Activated CD4-positive, alpha-beta T cell treated with anti-CD3 and anti-CD28 coated beads for 36 hours (primary cell): ENCODE data around the gene CCDC174. TPM values are rescaled to one million over a fixed set of nuclear protein-coding genes. Genes with fewer than 3 reads are reported as not detected.

Experiments used
- ATAC-seq: fragments of 200-7000 bp; cut with Tn5 transposase; one replicate; pipeline ENCODE4 v1.10.0; 2021; ENCODE audit warnings: mild to moderate bottlenecking, moderate library complexity
- CTCF ChIA-PET: fragments of 350-600 bp; sonication (Branson Sonifier 250); formaldehyde crosslinking; loops from one replicate; lab custom pipeline; 2021; ENCODE audit warnings: antibody characterized with exemption; lab: Charles Lee
- POLR2A ChIA-PET: fragments of 350-600 bp; sonication (Branson Sonifier 250); formaldehyde crosslinking; loops from one replicate; lab custom pipeline; 2021; ENCODE audit warnings: antibody characterized with exemption, inconsistent platforms; lab: Charles Lee
- DNase-seq: peaks from one replicate; pipeline ENCODE4 v3.0.0-alpha.2; 2020
- H3K27ac Mint-ChIP-seq: one replicate; pipeline ENCODE4 v1.8.0; 2021; ENCODE audit warnings: mixed read lengths
- H3K27me3 Mint-ChIP-seq: one replicate; pipeline ENCODE4 v1.8.0; 2021; ENCODE audit warnings: mixed read lengths
- H3K36me3 Mint-ChIP-seq: one replicate; pipeline ENCODE4 v1.8.0; 2021; ENCODE audit warnings: low read depth, mixed read lengths
- H3K4me1 Mint-ChIP-seq: one replicate; pipeline ENCODE4 v1.8.0; 2021; ENCODE audit warnings: mixed read lengths
- H3K4me3 Mint-ChIP-seq: one replicate; pipeline ENCODE4 v1.8.0; 2021; ENCODE audit warnings: mild to moderate bottlenecking, moderate library complexity, mixed read lengths
- H3K9me3 Mint-ChIP-seq: one replicate; pipeline ENCODE4 v1.8.0; 2021; ENCODE audit warnings: low read depth, mixed read lengths
- intact Hi-C, 2 experiments: fragments of 100-400 bp; cut with DNase I in 1 of 2; cut with micrococcal nuclease in 1 of 2; formaldehyde crosslinking; loops; one replicate each; pipeline versions ENCODE4 v1.14.2 to v1.15.1; 2022 to 2024; cut with DNase I, micrococcal nuclease
- total RNA-seq, 2 experiments: library from RNA; stranded (reverse); gene quantifications; one replicate each; pipeline ENCODE4 v1.2.3, GENCODE V29; 2021

The CCDC174 gene
- total RNA-seq, 2 experiments from 2014 or later, result 16.2 to 18.2 TPM

DNA sequence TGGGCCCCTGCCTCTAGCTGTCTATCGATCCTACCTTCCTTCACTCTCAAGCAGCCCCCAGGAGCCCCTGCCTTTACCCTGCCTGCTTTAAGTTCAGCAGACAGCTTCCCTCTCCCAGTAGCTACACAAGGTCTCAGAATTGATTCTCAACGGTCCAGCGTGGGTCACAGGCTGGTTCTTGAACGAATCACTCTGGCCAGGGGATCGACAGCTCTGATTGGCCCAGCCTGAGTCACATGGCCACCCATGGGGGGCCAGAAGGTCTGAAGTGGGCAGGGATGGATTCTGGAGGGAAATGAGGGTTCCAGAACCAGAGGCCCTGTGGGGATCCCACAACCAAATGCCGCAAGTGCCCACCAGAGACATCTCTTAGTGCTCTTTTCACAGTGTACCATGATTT is 23.7 kb upstream of the CCDC174 start:
- no peaks in the 10 kb centered on the region for H3K36me3 Mint-ChIP-seq
- POLR2A ChIA-PET, result no interaction called here
- intact Hi-C loops, result no loop called here
- DNase-seq (no peak), ATAC-seq (no peak)
- no peaks in the 10 kb centered on the region for H3K9me3 Mint-ChIP-seq
- H3K4me3 Mint-ChIP-seq, result no peak overlapping the region
- CTCF ChIA-PET, result interaction anchor here (1.8 kb wide), 1 partner anchor 20 kb away, joined by 4 read pairs; no protein-coding TSS in a partner anchor
- H3K4me1 Mint-ChIP-seq, result no peaks in the 10 kb centered on the region
- H3K27me3 Mint-ChIP-seq, result peaks cover 3% of the 10 kb centered on the region
- no peak overlapping the region for H3K27ac Mint-ChIP-seq

DNA sequence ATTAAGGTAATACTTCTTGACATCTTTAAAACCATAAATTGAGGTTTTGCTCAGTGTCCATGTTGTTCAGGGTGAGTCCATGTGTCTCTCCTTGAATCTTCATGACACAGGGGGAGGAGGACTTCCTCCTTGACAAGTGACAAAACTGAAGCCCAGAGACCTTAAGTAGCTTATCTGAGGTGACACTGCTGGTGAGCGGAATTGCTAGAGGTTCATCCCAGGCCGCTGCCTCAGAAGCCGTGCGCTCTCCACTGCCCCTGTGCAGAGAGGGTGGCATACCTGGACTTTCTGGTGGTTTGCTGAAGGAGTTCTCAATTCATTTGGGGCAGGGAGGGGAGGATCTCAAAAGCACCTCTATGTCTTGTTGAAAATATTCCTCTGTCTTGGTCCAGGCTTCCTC is 23.2 kb upstream of the CCDC174 start:
- DNase-seq, result no peak
- ChIA-PET POLR2A (no interaction called here), CTCF (interaction anchor here (1.8 kb wide), 1 partner anchor 21 kb away, joined by 4 read pairs; no protein-coding TSS in a partner anchor)
- intact Hi-C loops, result no loop called here
- Mint-ChIP-seq H3K4me3 (no peak overlapping the region), H3K27me3 (peaks cover 3% of the 10 kb centered on the region), H3K4me1 (no peaks in the 10 kb centered on the region), H3K27ac (no peak overlapping the region), H3K36me3 (no peaks in the 10 kb centered on the region), H3K9me3 (no peaks in the 10 kb centered on the region)
- ATAC-seq, result no peak

DNA sequence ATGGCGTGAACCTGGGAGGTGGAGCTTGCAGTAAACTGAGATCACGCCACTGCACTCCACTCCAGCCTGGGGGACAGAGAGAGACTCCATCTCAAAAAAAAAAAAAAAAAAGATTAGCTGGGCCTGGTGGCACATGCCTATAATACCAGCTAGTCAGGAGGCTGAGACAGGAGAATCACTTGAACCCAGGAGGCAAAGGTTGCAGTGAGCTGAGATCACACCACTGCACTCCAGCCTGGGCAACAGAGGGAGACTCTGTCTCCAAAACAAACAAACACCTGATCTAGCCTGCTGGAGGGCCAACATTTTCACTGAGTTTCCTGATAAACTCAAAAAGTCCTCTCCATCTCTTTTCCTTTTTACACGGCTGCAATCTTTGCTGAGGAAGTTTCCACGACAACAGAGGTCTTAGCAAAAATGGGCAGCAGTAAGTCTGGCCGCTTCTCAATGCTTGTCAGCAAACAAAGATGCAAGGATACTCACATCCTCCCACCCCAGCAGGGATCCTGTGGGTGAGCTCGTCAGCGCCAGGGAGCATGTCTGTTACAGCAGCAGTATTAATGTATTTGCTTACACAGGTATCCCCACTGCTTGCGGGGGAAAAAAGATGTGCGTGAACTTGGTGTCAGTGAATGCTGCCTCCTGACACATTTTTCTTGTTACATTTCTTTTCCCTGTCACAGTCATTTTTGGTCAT is 21.0 kb upstream of the CCDC174 start:
- no peak overlapping the region for H3K4me3 Mint-ChIP-seq
- no peaks in the 10 kb centered on the region for H3K4me1 Mint-ChIP-seq
- POLR2A ChIA-PET, result no interaction called here
- H3K27me3 Mint-ChIP-seq, result peaks cover 6% of the 10 kb centered on the region
- H3K27ac Mint-ChIP-seq, result no peak overlapping the region
- no peaks in the 10 kb centered on the region for H3K9me3 Mint-ChIP-seq
- no peak for DNase-seq
- no peak for ATAC-seq
- CTCF ChIA-PET, result interaction anchor here (0.5 to 3.0 kb wide), 2 partner anchors 291 to 973 kb away, joined by 4 to 14 read pairs; no protein-coding TSS in a partner anchor
- intact Hi-C loops, result no loop called here
- H3K36me3 Mint-ChIP-seq, result no peaks in the 10 kb centered on the region

DNA sequence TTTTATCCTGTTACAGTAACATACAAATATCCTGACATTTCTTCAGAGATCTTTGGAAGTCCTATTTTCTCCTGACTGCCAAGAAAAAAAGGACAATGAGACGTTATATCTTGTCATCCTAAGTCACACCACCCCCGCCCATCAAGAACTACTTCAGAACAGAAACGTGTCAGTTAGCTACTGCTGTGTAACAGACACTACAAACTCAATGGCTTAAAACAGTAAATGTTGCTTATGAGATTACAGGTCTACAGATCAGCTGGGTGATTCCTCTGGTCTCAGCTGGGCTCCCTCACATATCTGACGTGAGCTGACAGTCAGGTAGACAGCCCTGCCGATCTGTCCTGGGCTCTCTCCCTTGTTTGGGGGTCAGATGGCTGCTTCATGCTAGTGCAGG is 20.5 kb upstream of the CCDC174 start:
- ATAC-seq, result no peak
- no peak overlapping the region for H3K4me3 Mint-ChIP-seq
- H3K4me1 Mint-ChIP-seq, result no peaks in the 10 kb centered on the region
- ChIA-PET CTCF (interaction anchor here (0.5 to 3.0 kb wide), 3 partner anchors 150 to 974 kb away, joined by 4 to 14 read pairs (median 6); no protein-coding TSS in a partner anchor), POLR2A (no interaction called here)
- H3K36me3 Mint-ChIP-seq, result no peaks in the 10 kb centered on the region
- intact Hi-C loops, result no loop called here
- H3K27ac Mint-ChIP-seq, result no peak overlapping the region
- no peak for DNase-seq
- no peaks in the 10 kb centered on the region for H3K9me3 Mint-ChIP-seq
- H3K27me3 Mint-ChIP-seq, result peaks cover 7% of the 10 kb centered on the region

DNA sequence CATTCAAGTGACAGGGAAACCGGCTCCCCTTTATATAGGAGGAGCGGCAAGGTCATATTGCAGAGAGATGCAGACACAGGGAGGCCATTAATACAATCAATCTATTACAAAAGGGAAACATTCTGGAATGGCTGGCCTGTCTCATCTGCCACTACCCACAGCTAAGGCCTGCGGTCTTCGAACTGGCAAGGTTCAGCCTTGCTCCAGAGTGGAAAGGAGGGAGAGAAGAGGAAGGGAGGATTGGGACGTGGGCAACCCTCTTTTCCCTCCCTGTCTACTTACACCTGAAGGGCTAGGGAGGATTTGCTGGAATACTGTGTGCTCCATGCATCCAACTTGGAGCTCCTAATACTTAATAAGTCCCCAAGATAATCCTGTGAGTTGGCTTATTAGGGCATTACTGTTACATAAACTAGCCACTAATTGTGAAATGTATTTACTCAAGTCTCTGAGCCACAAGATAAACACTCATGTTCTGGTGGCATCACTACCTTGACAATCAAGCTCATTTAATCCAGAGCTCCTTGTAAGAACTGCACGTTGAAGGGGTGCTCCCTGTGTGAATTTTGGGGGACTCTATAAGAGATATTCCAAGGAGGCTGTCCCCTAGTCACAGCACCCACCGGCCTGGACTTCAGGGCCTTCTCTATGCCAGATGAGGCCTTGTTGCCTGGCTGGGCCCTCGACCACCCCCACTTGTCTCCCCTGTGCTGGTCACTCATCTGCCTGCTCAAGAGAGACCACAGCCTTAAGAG is 19.7 kb upstream of the CCDC174 start:
- POLR2A ChIA-PET, result no interaction called here

DNA sequence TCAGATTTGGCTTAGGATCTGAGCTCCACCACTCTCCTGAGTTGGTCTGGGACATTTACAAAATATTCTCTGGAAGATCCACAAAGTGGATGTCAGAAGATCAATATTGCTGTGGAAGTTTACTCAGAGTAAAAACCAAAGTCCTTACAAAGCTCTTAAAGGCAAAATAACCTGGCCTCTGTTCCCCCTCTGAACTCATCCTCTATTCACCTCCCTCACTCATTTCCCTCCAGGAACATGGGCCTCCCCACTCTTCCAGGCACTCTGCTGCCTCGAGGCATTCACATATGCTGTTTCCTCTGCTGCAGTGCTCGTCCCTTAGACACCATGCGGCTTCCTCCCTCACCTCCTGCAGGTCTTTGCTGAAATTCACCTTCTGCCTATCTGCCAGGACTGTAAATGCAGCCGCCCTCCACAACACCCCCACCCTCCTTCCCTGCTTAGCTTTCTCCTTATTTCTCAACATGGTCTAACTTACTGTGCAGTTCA is 19.1 kb upstream of the CCDC174 start:
- Mint-ChIP-seq H3K4me3 (no peak overlapping the region), H3K9me3 (no peaks in the 10 kb centered on the region), H3K4me1 (no peaks in the 10 kb centered on the region), H3K36me3 (no peaks in the 10 kb centered on the region), H3K27me3 (peaks cover 15% of the 10 kb centered on the region), H3K27ac (no peak overlapping the region)
- intact Hi-C loops, result no loop called here
- ChIA-PET CTCF (interaction anchor here (0.6 to 3.0 kb wide), 9 partner anchors 8 to 408 kb away, joined by 3 to 14 read pairs (median 4); no protein-coding TSS in a partner anchor), POLR2A (no interaction called here)
- ATAC-seq (no peak), DNase-seq (no peak)

More for the DNA sequence above, 19.7 kb upstream of the CCDC174 start:
- no peak for ATAC-seq
- Mint-ChIP-seq H3K27ac (no peak overlapping the region), H3K36me3 (no peaks in the 10 kb centered on the region), H3K9me3 (no peaks in the 10 kb centered on the region), H3K4me1 (no peaks in the 10 kb centered on the region), H3K27me3 (peaks cover 11% of the 10 kb centered on the region), H3K4me3 (no peak overlapping the region)
- intact Hi-C loops, result no loop called here
- CTCF ChIA-PET, result interaction anchor here (0.6 to 3.0 kb wide), 10 partner anchors 8 to 408 kb away, joined by 3 to 14 read pairs (median 4); no protein-coding TSS in a partner anchor
- no peak for DNase-seq

DNA sequence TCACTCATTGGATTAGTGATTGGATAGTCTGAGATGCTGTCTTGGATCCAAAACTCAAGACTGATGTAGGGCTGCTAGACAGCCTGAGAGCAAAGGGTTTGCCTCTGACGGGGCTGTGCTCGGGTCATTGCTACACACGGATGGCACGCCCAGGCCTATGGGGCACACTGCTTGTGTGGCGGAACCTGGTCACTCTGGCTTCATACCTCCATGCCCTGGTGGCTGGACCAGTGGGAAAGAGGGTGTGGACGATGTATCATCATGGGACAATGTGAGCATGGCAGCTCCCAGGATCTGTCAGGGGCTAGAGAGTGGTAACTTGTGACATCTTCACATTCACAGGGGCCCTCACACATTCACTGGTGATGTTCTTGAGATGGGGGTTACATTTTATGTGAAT is 18.1 kb upstream of the CCDC174 start:
- Mint-ChIP-seq H3K4me1 (no peaks in the 10 kb centered on the region), H3K9me3 (no peaks in the 10 kb centered on the region), H3K27ac (no peak overlapping the region), H3K4me3 (no peak overlapping the region), H3K27me3 (peaks cover 21% of the 10 kb centered on the region), H3K36me3 (no peaks in the 10 kb centered on the region)
- intact Hi-C loops, result loop anchor here in 1 of 2 experiments (1.0 kb wide), 1 partner anchor 288 kb away; no protein-coding TSS in a partner anchor
- ChIA-PET CTCF (interaction anchor here (1.4 to 3.0 kb wide), 3 partner anchors 9 to 293 kb away, joined by 4 to 14 read pairs (median 5); no protein-coding TSS in a partner anchor), POLR2A (no interaction called here)
- DNase-seq, result no peak
- ATAC-seq, result no peak

DNA sequence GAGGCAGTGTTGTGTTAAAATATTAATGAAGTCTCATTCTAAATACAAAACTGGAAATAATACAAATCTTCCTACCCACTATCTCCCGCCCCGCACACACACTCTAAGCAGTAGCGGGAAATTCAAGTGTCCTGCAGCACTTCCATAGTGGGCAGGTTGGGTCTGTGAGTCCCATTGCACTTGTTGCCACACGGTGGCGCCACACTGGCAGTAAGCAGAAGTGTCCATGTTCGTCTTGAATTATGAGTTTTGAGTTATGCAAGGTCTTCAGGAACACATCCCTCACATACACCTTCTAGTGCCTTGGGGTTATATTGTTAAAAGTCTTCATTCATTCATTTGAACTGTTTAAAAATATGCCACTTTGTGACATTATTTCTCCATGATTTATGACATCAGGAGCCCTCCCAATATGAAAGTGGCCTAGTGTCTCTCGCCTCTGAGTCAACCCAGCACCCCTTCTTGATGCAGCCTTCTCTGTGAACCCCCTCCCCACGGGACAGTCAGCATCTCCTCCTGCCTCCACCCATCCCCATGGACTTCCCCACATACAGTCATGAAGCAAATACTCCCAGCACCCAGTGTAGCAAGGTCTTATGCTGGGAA is 17.6 kb upstream of the CCDC174 start:
- no peaks in the 10 kb centered on the region for H3K36me3 Mint-ChIP-seq

DNA sequence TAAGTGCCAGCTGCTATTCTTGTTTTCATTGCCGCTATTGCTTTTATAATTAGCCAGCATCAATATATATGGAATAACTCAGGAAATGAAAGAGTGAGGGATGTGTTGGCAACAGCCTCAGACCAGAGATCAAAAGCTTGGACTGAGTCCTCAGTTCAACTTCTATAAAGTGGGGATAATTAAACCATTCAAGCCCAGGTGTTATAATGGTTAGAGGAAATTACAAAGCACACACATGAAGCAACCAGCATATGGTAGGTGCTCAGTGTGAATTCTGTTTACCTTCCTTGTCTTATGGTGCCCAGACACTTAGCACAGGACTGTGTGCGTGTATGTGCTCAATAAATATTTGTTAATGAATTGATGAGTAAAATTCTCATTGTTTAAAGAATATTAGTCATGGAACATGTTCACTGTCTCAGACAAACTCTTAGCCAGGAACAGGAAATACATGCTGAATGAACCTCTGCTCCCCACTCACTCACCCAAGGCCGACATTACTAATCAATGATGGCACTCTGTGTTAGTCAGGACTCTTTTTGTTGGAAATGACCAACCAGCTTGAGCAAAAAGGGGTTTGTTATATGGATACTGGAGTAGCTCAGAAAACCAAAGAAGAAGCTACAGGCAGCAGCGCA is 16.7 kb upstream of the CCDC174 start:
- CTCF ChIA-PET, result interaction anchor here (0.5 to 1.6 kb wide), 7 partner anchors 13 to 316 kb away, joined by 3 to 11 read pairs (median 4); no protein-coding TSS in a partner anchor
- no peaks in the 10 kb centered on the region for H3K36me3 Mint-ChIP-seq
- no peak overlapping the region for H3K27ac Mint-ChIP-seq
- ATAC-seq, result no peak
- intact Hi-C loops, result loop anchor here in 1 of 2 experiments (1.0 kb wide), 2 partner anchors 146 to 286 kb away; no protein-coding TSS in a partner anchor
- DNase-seq, result no peak
- H3K9me3 Mint-ChIP-seq, result no peaks in the 10 kb centered on the region
- H3K27me3 Mint-ChIP-seq, result peaks cover 28% of the 10 kb centered on the region
- H3K4me1 Mint-ChIP-seq, result no peaks in the 10 kb centered on the region
- no peak overlapping the region for H3K4me3 Mint-ChIP-seq
- POLR2A ChIA-PET, result no interaction called here

More for the DNA sequence above, 17.6 kb upstream of the CCDC174 start:
- DNase-seq (peak; percentile 78), ATAC-seq (peak; percentile 76)
- H3K27me3 Mint-ChIP-seq, result peaks cover 23% of the 10 kb centered on the region
- ChIA-PET POLR2A (no interaction called here), CTCF (interaction anchor here (1.1 kb wide), 1 partner anchor 287 kb away, joined by 4 read pairs; no protein-coding TSS in a partner anchor)
- no peaks in the 10 kb centered on the region for H3K9me3 Mint-ChIP-seq
- intact Hi-C loops, result loop anchor here (1.0 kb wide), 2 partner anchors 147 to 287 kb away; no protein-coding TSS in a partner anchor
- no peaks in the 10 kb centered on the region for H3K4me1 Mint-ChIP-seq
- no peak overlapping the region for H3K27ac Mint-ChIP-seq
- no peak overlapping the region for H3K4me3 Mint-ChIP-seq

DNA sequence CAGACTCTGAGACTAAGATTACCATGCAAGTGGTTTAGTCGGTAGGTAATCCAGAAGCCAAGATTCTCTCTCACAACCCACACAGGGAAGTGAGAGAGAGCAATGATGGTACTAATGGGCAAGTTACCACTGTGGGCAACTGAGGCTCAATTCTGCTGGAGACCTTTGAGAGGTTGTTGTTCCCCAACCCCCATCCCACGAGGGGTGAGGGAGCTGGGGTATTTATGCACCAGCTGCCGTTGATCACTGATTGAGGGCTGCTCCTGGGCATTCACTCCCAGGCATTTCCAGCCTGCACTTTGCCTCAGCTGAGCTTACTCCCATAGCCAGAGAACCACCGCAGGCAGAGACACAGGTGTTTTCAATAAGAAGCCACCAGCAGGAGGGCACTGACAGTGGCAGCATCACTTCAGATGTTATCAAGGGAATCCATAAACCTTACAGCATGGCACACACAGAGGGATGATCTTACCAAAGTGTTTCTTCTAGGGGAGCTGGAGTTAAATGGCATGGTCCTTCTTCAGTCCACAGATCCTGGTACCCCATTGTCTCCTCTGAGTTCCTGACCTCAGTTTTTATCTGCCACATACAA is 15.0 kb upstream of the CCDC174 start:
- Mint-ChIP-seq H3K27me3 (peaks cover 30% of the 10 kb centered on the region), H3K36me3 (no peaks in the 10 kb centered on the region), H3K9me3 (no peaks in the 10 kb centered on the region), H3K4me3 (no peak overlapping the region), H3K4me1 (no peaks in the 10 kb centered on the region), H3K27ac (no peak overlapping the region)
- CTCF ChIA-PET, result interaction anchor here (0.6 to 1.6 kb wide), 5 partner anchors 19 to 285 kb away, joined by 3 to 11 read pairs (median 3); no protein-coding TSS in a partner anchor
- intact Hi-C loops, result no loop called here
- DNase-seq (no peak), ATAC-seq (no peak)
- POLR2A ChIA-PET, result no interaction called here
